Caco-2 (cell line): ENCODE measurements around the gene ANKRD40. TPM values are rescaled to one million over a fixed set of nuclear protein-coding genes. Genes with fewer than 3 reads are reported as not detected.

Source experiments
- BruUV-seq: library from RNA; stranded (reverse); fragments of 400-500 nt; replicated peaks from 2 replicates; lab custom pipeline; 2021; lab: Mats Ljungman, UMichigan
- CTCF ChIA-PET: fragments of 300-600 bp; sonication (Branson Sonifier 250); formaldehyde crosslinking; loops from one replicate; lab custom pipeline; 2022; ENCODE audit warnings: antibody characterized with exemption; lab: Charles Lee
- POLR2A ChIA-PET: fragments of 300-600 bp; sonication (Branson Sonifier 250); formaldehyde crosslinking; loops from one replicate; lab custom pipeline; 2022; ENCODE audit warnings: antibody characterized with exemption; lab: Charles Lee
- DNase-seq, 2 experiments: peaks; one replicate each; pipeline versions ENCODE4 v3.0.0 to v3.0.0-alpha.2; 2020 to 2022
- H3K27me3 ChIP-seq: replicated peaks from 2 replicates; pipeline ENCODE4 v1.6.0; 2011; ENCODE audit warnings: low read length; ENCODE audit not compliant: control insufficient read depth, insufficient read depth
- H3K36me3 ChIP-seq: 2 replicates; pipeline ENCODE4 v1.5.1; 2011; ENCODE audit warnings: low read length; ENCODE audit not compliant: control insufficient read depth, insufficient read depth
- H3K4me1 ChIP-seq: fragments of 250-450 bp; sonication (Bioruptor Pico); 2 replicates; pipeline ENCODE4 v1.5.1; 2020; ENCODE audit warnings: mild to moderate bottlenecking
- H3K4me3 ChIP-seq: 2 replicates; pipeline ENCODE4 v1.5.1; 2011; ENCODE audit warnings: low read depth, mild to moderate bottlenecking, control low read depth, low read length
- H3K9me3 ChIP-seq: fragments of 250-450 bp; sonication (Bioruptor Pico); 2 replicates; pipeline ENCODE4 v1.5.1; 2020; ENCODE audit warnings: mild to moderate bottlenecking, moderate library complexity
- H3K27ac Mint-ChIP-seq: one replicate; pipeline ENCODE4 v1.8.0; 2022; ENCODE audit warnings: mixed read lengths; ENCODE audit not compliant: unreplicated experiment
- H3K27me3 Mint-ChIP-seq: one replicate; pipeline ENCODE4 v1.8.0; 2022; ENCODE audit warnings: mixed read lengths; ENCODE audit not compliant: insufficient read depth, unreplicated experiment
- H3K36me3 Mint-ChIP-seq: one replicate; pipeline ENCODE4 v1.8.0; 2022; ENCODE audit warnings: mild to moderate bottlenecking, mixed read lengths; ENCODE audit not compliant: insufficient read depth, unreplicated experiment
- H3K4me1 Mint-ChIP-seq: one replicate; pipeline ENCODE4 v1.8.0; 2022; ENCODE audit warnings: low read depth, mixed read lengths; ENCODE audit not compliant: unreplicated experiment
- H3K4me3 Mint-ChIP-seq: one replicate; pipeline ENCODE4 v1.8.0; 2022; ENCODE audit warnings: mild to moderate bottlenecking, moderate library complexity, mixed read lengths; ENCODE audit not compliant: unreplicated experiment
- H3K9me3 Mint-ChIP-seq: one replicate; pipeline ENCODE4 v1.8.0; 2022; ENCODE audit warnings: mixed read lengths; ENCODE audit not compliant: unreplicated experiment
- CTCF ChIP-seq, 2 experiments: fragments of 200-600 bp in 1 of 2; IDR thresholded peaks; 1 replicate in 1 of 2; 2 replicates in 1 of 2; pipeline versions ENCODE4 v1.5.1 to v1.8.0; 2011 to 2022; ENCODE audit warnings: antibody characterized with exemption in 1 of 2, control low read depth in 1 of 2, inconsistent platforms in 1 of 2, low read depth in 1 of 2, low read length in 1 of 2, mild to moderate bottlenecking in 1 of 2, moderate library complexity in 1 of 2; ENCODE audit not compliant: insufficient read depth in 1 of 2, severe bottlenecking in 1 of 2, unreplicated experiment in 1 of 2
- intact Hi-C: fragments of 100-400 bp; cut with micrococcal nuclease; formaldehyde crosslinking; loops from one replicate; pipeline ENCODE4 v1.10.0; 2022; ENCODE audit not compliant: unreplicated experiment
- total RNA-seq: library from RNA; stranded (reverse); gene quantifications from 2 replicates; pipeline ENCODE4 v1.2.3, GENCODE V29; 2022

ANKRD40 gene
- total RNA-seq, 1 experiment from 2014 or later, result 113 TPM

GRCh38 chr17:50672831-50673551 lies 34.7 kb downstream of the ANKRD40 start:
- TF ChIP-seq CTCF (IDR thresholded peaks at IDR 0.05; ENCODE audit: insufficient read depth in 1 of 2, low read depth in 1 of 2, low read length in 1 of 2, severe bottlenecking in 1 of 2, unreplicated experiment in 1 of 2), result no peak
- BruUV-seq, result no TSS peak
- Mint-ChIP-seq H3K4me1 (peaks cover 23% of the 10 kb centered on the region), H3K4me3 (no peak overlapping the region), H3K9me3 (no peaks in the 10 kb centered on the region), H3K27ac (peak overlapping the region; percentile 66), H3K27me3 (no peaks in the 10 kb centered on the region), H3K36me3 (peaks cover 13% of the 10 kb centered on the region)
- Histone ChIP-seq H3K36me3 (peaks cover 2% of the 10 kb centered on the region), H3K27me3 (no peaks in the 10 kb centered on the region), H3K4me1 (peaks cover 24% of the 10 kb centered on the region), H3K4me3 (no peak overlapping the region), H3K9me3 (no peaks in the 10 kb centered on the region)
- intact Hi-C loops, result no loop called here
- ChIA-PET POLR2A (no interaction called here), CTCF (interaction anchor here (1.1 to 2.3 kb wide), 3 partner anchors 8 to 122 kb away, joined by 4 to 15 read pairs (median 6); no protein-coding TSS in a partner anchor)
- DNase-seq, result peak in 1 of 2 experiments; percentile 47

- Mint-ChIP-seq H3K9me3 (no peaks in the 10 kb centered on the region), H3K27ac (peak overlapping the region; percentile 66), H3K4me3 (no peak overlapping the region), H3K36me3 (peaks cover 17% of the 10 kb centered on the region), H3K27me3 (no peaks in the 10 kb centered on the region), H3K4me1 (peaks cover 32% of the 10 kb centered on the region)
- POLR2A ChIA-PET, result no interaction called here
- TF ChIP-seq CTCF (IDR thresholded peaks at IDR 0.05; ENCODE audit: insufficient read depth in 1 of 2, low read depth in 1 of 2, low read length in 1 of 2, severe bottlenecking in 1 of 2, unreplicated experiment in 1 of 2), result no peak
- Histone ChIP-seq H3K27me3 (no peaks in the 10 kb centered on the region), H3K36me3 (peaks cover 2% of the 10 kb centered on the region), H3K4me1 (peaks cover 32% of the 10 kb centered on the region), H3K9me3 (no peaks in the 10 kb centered on the region), H3K4me3 (no peak overlapping the region)
- CTCF ChIA-PET, result interaction anchor here (0.6 to 2.3 kb wide), 5 partner anchors 9 to 121 kb away, joined by 3 to 15 read pairs (median 6); no protein-coding TSS in a partner anchor
- BruUV-seq, result no TSS peak
- DNase-seq, result no peak
- intact Hi-C loops, result no loop called here
These were observed 35.6 kb downstream of the ANKRD40 start for GRCh38 chr17:50672071-50672470.

- Mint-ChIP-seq H3K27me3 (no peaks in the 10 kb centered on the region), H3K4me1 (peaks cover 41% of the 10 kb centered on the region), H3K36me3 (peaks cover 17% of the 10 kb centered on the region), H3K9me3 (no peaks in the 10 kb centered on the region), H3K4me3 (no peak overlapping the region), H3K27ac (no peak overlapping the region)
- ChIA-PET POLR2A (interaction anchor here (1.5 kb wide), 1 partner anchor 127 kb away, joined by 3 read pairs; no protein-coding TSS in a partner anchor), CTCF (no interaction called here)
- H3K9me3 ChIP-seq, result no peaks in the 10 kb centered on the region
- no peak overlapping the region for H3K4me3 ChIP-seq
- intact Hi-C loops, result no loop called here
- BruUV-seq, result no TSS peak
- H3K36me3 ChIP-seq, result no peaks in the 10 kb centered on the region
- H3K4me1 ChIP-seq, result peaks cover 32% of the 10 kb centered on the region
- H3K27me3 ChIP-seq, result no peaks in the 10 kb centered on the region
- no peak for DNase-seq
- no peak for TF ChIP-seq CTCF (IDR thresholded peaks at IDR 0.05; ENCODE audit: insufficient read depth in 1 of 2, low read depth in 1 of 2, low read length in 1 of 2, severe bottlenecking in 1 of 2, unreplicated experiment in 1 of 2)
These were observed 38.7 kb downstream of the ANKRD40 start for GRCh38 chr17:50668838-50669581.
